Endothelial cell (in vitro differentiated cells): ENCODE measurements around the gene ZNF148. TPM values are rescaled to one million over a fixed set of nuclear protein-coding genes. Genes with fewer than 3 reads are reported as not detected.
A peak's percentile ranks its signal among the peaks of the same experiment; 100 is the strongest.

Experiments
- DNase-seq: peaks from one replicate; pipeline ENCODE4 v3.0.0; 2021; ENCODE audit warnings: low spot score
- H3K27ac Mint-ChIP-seq: one replicate; pipeline ENCODE4 v1.8.0; 2021; ENCODE audit warnings: mixed read lengths, inconsistent platforms; ENCODE audit not compliant: unreplicated experiment
- H3K27me3 Mint-ChIP-seq: one replicate; pipeline ENCODE4 v1.8.0; 2021; ENCODE audit warnings: mild to moderate bottlenecking, moderate library complexity, mixed read lengths, inconsistent platforms; ENCODE audit not compliant: unreplicated experiment
- H3K36me3 Mint-ChIP-seq: one replicate; pipeline ENCODE4 v1.8.0; 2021; ENCODE audit warnings: mild to moderate bottlenecking, low read depth, mixed read lengths, inconsistent platforms; ENCODE audit not compliant: unreplicated experiment
- H3K4me1 Mint-ChIP-seq: one replicate; pipeline ENCODE4 v1.8.0; 2021; ENCODE audit warnings: mild to moderate bottlenecking, mixed read lengths, inconsistent platforms; ENCODE audit not compliant: unreplicated experiment
- H3K4me3 Mint-ChIP-seq: one replicate; pipeline ENCODE4 v1.8.0; 2021; ENCODE audit warnings: mild to moderate bottlenecking, mixed read lengths, inconsistent platforms; ENCODE audit not compliant: unreplicated experiment
- H3K9me3 Mint-ChIP-seq: one replicate; pipeline ENCODE4 v1.8.0; 2021; ENCODE audit warnings: mixed read lengths, inconsistent platforms; ENCODE audit not compliant: unreplicated experiment
- long read RNA-seq: library from polyadenylated mRNA; unstranded; transcript quantifications from one replicate; pipeline ENCODE4 v2.0.0, GENCODE V29; 2020; ENCODE audit not compliant: unreplicated experiment
- total RNA-seq: library from RNA; stranded (reverse); fragmentation: NEBNext Ultra II Directional; extraction: Animal tissue kit (Norgen Biotek cat#: 25700); gene quantifications from one replicate; pipeline ENCODE4 v1.2.1, GENCODE V29; 2021; ENCODE audit not compliant: unreplicated experiment
- TF ChIP-seq, protein P1 (sequence below): fragments of 200-600 bp; sonication (generic); IDR thresholded peaks from one replicate; pipeline ENCODE4 v1.5.0; 2021; ENCODE audit warnings: antibody characterized with exemption; ENCODE audit not compliant: unreplicated experiment

ZNF148 gene, protein sequence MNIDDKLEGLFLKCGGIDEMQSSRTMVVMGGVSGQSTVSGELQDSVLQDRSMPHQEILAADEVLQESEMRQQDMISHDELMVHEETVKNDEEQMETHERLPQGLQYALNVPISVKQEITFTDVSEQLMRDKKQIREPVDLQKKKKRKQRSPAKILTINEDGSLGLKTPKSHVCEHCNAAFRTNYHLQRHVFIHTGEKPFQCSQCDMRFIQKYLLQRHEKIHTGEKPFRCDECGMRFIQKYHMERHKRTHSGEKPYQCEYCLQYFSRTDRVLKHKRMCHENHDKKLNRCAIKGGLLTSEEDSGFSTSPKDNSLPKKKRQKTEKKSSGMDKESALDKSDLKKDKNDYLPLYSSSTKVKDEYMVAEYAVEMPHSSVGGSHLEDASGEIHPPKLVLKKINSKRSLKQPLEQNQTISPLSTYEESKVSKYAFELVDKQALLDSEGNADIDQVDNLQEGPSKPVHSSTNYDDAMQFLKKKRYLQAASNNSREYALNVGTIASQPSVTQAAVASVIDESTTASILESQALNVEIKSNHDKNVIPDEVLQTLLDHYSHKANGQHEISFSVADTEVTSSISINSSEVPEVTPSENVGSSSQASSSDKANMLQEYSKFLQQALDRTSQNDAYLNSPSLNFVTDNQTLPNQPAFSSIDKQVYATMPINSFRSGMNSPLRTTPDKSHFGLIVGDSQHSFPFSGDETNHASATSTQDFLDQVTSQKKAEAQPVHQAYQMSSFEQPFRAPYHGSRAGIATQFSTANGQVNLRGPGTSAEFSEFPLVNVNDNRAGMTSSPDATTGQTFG
- total RNA-seq: 34.3 TPM
- long read RNA-seq, full-length matches to known transcripts: 6 of 10 reads
- long read RNA-seq, partial matches to known transcripts: 1 of 10 reads
- long read RNA-seq, other reads (novel, unspliced or antisense): 3 of 10 reads

DNA sequence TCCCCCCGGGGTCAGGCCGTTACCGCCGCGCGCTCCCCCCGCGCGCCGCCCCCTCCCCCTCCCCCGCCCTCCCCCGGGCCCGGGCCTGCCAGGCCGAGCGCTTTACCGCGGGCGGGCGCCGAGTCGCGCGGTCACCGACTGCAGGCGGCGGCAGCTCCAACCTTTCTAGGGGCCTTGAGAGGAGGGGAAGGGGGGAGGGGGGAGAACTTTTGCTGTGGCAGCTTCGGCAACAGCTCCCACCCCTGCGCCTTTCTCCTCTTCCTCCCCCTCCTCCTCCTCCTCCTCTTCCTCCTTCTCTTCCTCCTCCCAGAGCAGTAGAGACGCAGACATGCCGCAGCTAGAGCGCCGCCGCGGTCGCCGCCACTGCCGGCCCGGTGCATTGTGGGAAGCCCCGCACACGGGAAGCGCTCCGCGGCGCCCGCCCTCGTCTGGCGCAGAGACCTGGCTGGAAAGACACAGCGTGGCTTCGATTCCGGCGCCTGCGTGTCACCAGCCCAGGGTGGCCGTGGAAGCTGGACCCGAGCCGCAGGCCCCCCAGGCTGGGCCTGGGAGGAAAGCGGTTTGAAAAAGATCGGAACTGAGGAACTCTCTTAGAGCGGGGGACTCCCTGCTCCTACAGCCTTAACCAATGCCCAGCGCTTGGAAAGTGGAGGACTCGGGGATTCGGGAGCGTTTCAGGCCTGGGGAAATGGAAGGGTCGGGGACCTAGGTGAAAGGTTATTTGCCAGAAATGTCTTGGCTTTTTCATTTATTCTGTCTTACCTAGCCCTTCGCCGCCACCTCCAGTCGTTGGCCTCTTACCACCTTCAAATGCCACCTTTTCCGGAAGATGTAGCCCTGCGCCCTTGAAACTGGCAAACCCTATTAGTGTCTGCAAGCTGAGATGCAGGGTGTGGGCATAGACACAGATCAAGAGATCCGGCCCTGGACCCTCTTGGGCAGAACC is at the start of gene ZNF148:
Gene ZNF148 (minus strand): TSS at position 330 of the 946 bp plus-strand sequence. CDS start 61,685 bp downstream, outside the sequence.
- peak within 1 kb of the TSS; percentile 98 for H3K4me3 Mint-ChIP-seq
- H3K36me3 Mint-ChIP-seq: peaks cover 8% of the 10 kb centered on the region
- peak; percentile 92 for DNase-seq
- H3K27ac Mint-ChIP-seq: peak within 1 kb of the TSS; percentile 73
- peaks cover 15% of the 10 kb centered on the region for H3K4me1 Mint-ChIP-seq
- H3K27me3 Mint-ChIP-seq: peaks cover 5% of the 10 kb centered on the region
- TF ChIP-seq, protein P1, sequence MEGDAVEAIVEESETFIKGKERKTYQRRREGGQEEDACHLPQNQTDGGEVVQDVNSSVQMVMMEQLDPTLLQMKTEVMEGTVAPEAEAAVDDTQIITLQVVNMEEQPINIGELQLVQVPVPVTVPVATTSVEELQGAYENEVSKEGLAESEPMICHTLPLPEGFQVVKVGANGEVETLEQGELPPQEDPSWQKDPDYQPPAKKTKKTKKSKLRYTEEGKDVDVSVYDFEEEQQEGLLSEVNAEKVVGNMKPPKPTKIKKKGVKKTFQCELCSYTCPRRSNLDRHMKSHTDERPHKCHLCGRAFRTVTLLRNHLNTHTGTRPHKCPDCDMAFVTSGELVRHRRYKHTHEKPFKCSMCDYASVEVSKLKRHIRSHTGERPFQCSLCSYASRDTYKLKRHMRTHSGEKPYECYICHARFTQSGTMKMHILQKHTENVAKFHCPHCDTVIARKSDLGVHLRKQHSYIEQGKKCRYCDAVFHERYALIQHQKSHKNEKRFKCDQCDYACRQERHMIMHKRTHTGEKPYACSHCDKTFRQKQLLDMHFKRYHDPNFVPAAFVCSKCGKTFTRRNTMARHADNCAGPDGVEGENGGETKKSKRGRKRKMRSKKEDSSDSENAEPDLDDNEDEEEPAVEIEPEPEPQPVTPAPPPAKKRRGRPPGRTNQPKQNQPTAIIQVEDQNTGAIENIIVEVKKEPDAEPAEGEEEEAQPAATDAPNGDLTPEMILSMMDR: no peak
- no peaks in the 10 kb centered on the region for H3K9me3 Mint-ChIP-seq

- Mint-ChIP-seq H3K4me1 (no peaks in the 10 kb centered on the region), H3K27me3 (no peaks in the 10 kb centered on the region), H3K27ac (no peak overlapping the region), H3K36me3 (no peaks in the 10 kb centered on the region), H3K4me3 (no peak overlapping the region), H3K9me3 (no peaks in the 10 kb centered on the region)
- TF ChIP-seq, protein P1: no peak
- DNase-seq: no peak
These were observed 43.2 kb upstream of the ZNF148 start for GRCh38 chr3:125418306-125418705.

DNA sequence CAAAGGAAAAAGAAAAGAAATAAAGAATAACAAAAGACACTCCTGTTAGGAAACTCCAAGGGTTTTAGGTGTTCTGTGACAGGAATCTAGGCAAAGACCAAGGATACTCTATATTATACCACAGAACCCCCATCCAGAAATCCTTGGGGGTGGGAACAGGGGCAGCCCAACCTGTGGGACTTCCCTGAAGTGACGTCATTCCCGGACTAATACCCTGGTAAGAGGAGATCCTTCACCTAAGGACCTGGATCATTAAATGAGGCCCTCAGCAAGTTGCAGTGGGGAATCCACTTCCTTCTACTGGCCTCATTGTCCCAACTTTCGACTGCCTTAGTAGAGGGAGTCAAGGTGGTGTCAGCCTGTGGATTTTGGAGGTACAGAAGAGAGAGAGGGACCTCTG is 41.1 kb upstream of the ZNF148 start:
- no peaks in the 10 kb centered on the region for H3K27me3 Mint-ChIP-seq
- H3K4me3 Mint-ChIP-seq: no peak overlapping the region
- DNase-seq: no peak
- no peaks in the 10 kb centered on the region for H3K9me3 Mint-ChIP-seq
- H3K36me3 Mint-ChIP-seq: no peaks in the 10 kb centered on the region
- TF ChIP-seq, protein P1: no peak
- no peak overlapping the region for H3K27ac Mint-ChIP-seq
- H3K4me1 Mint-ChIP-seq: no peaks in the 10 kb centered on the region

GRCh38 chr3:125414669-125415068 is 39.5 kb upstream of the ZNF148 start:
- no peak overlapping the region for H3K27ac Mint-ChIP-seq
- H3K36me3 Mint-ChIP-seq: no peaks in the 10 kb centered on the region
- H3K27me3 Mint-ChIP-seq: no peaks in the 10 kb centered on the region
- no peak overlapping the region for H3K4me3 Mint-ChIP-seq
- H3K4me1 Mint-ChIP-seq: no peaks in the 10 kb centered on the region
- DNase-seq: no peak
- no peaks in the 10 kb centered on the region for H3K9me3 Mint-ChIP-seq
- TF ChIP-seq, protein P1: no peak
